CD4-positive, alpha-beta T cell treated with Interleukin-6 for 4 hours (primary cell): Measurements from ENCODE around the gene ERCC2.
"Not testable (repeated sequence)": the region's sequence is repeated elsewhere in the genome, so short reads cannot be mapped to it uniquely, and the experiment has no call there.

Experiments used
- DNase-seq: peaks from one replicate; pipeline ENCODE4 v3.0.0-alpha.2; 2020; ENCODE audit warnings: mixed read lengths

The ERCC2 gene

DNA sequence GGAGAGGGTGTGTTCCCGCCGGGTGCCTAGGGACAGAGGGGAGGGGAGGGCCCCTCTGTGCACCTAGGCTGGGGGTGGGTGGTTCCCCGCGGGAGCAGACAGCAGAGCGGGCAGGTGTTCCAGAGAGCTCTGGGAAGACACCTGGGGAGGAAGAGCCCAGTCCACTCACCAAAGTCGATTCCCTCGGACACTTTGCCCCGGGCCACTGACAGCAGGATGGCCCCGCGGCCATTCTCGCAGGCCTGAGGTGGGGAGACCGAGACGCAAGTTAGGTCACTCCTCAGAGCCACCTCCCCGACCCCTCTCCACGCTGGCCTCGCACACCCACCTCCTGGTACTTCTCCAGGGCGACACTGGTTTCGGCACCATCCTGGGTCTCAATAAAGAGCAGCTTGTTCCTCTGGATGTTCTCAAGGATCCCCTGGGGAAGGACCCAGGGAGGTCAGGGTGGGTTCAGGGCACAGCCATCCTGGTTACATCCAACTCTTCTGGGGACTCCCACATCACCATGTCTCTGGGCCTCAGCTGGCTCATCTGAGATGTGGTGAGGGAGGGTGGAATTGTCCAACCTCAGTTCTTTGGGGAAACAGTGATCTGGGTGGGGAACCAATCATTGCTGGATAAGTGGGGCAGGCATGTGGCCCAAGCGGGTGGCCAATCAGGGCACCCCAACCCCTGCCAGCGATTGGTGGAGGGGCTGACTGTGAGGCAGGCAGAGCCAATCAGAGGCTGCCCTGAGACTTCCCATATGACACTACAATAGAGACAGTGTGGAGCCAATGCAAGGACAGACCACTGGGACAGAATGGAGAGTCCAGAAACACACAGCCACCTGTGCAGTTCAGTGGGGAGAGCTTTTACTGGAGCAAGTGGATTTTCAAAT, 17.2 kb downstream of the ERCC2 start:
- no peak for DNase-seq

DNA sequence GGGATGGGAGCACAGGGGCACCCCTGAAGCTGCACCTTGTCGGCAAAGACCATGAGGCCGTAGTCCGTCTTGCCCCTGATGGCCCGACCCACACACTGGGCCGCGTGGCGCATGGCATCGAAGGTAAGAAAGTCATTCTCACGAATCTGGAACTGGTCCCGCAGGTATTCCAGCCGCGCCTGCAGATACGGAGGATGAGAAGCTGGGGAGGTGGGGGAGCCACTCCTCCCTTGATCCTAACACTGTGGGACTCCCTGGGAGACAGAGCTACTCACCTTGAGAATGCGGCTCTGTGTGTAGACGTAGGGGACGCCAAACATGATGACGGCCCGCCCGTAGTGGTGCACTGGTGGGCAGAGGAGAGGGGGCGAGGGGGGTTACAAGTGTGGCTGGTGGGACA, 17.9 kb downstream of the ERCC2 start:
- no peak for DNase-seq

DNA sequence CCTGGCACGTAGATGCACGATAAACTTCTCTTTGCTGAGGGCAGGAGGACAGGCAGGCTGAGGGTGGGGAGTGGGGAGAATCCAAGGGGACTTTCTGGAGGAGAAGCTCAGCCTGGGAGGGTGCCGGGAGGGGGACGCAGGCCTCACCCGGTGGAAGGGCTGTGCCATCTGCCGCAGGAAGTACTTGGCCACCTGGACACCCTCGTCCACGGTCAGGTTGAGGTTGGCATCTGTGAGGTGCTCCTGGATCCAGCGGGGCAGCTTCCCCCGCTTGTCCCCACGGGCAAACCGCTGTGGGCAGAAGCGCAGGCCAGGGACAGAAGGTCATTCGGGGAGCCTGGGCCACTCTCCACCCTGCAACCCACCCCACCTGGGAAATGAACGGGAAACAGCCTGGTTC, 18.3 kb downstream of the ERCC2 start:
- no peak for DNase-seq

DNA sequence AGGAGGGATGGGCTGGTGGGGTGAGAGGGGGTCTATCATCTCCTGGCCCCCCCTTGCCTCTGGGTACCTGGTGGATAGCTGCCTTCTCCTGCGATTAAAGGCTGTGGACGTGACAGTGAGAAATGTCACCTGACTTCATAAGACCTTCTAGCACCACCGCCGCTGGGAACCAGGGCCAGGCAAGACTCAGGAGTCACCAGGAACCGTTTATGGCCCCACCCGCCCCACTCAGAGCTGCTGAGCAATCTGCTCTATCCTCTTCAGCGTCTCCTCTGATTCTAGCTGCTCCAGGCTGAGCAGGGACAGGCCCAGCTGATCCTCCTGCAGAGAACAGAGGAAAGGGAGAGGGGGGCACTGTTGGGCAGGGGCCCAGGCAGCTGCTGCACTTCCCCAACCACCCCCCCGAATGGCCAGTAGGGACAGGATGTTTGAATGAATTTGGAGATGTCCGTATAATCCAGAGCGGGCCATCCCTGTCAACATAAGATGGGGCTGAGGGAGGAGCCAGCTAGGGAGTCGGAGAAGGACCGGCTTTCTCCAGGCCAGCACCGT, 18.9 kb downstream of the ERCC2 start:
- no peak for DNase-seq

DNA sequence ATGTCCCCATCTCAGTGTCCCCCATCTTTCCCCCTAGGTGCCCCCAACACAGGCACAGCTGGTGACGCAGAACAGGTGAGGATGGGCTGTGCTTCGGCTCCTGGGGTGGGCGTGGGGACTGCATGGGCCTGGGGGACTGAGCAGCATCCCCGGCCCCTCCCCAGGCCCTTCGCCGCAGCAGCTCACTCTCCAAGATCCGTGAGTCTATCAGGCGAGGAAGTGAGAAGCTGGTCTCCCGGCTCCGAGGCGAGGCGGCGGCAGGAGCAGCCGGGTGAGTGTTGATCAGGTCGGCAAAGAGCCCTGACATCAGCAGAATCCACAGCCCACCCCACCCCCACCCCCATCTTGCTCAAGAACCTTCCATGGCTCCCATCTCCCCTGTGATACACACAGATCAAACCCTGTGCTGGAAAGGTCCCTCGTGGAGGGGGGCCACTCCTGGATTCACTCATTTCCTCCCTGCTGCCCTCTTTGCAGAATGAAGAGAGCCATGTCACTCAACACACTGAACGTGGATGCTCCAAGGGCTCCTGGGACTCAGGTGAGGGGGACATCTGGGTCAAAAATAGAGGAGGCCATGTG, 19.8 kb downstream of the ERCC2 start:
- no peak for DNase-seq

DNA sequence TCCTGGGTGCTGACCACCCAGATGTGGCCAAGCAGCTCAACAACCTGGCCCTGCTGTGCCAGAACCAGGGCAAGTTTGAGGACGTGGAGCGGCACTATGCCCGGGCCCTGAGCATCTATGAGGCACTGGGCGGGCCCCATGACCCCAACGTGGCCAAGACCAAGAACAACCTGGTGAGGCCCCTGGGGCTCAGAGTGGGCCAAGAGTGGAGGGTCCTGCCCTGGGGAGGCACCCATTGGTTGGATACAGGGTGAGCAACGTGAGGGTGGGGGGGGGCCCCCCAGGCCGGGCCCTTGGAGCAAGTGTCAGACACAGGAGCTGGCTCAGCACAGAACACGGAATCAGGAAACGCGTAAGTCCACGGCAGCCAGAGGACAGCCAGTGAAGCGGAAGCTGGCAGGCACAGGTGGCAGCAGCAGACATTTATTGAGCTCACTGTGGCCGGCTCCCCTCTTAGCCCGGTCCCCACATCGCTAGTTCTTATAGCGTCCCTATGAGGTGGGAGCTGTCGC, 20.9 kb downstream of the ERCC2 start:
- DNase-seq: no peak

DNA sequence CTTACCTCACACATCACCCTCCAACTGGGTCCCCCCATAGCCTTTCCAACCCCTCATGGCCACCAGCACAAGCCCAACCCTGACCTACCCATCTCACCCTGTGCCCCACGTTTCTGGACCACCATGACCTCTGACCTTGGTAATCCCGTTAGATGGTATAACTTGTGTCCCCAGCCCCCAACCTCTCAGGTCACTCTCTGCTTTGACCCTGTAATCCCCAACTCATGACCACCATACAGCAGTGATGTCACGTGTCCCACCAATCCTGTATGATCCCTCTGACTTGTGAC, 21.3 kb downstream of the ERCC2 start:
- no peak for DNase-seq

DNA sequence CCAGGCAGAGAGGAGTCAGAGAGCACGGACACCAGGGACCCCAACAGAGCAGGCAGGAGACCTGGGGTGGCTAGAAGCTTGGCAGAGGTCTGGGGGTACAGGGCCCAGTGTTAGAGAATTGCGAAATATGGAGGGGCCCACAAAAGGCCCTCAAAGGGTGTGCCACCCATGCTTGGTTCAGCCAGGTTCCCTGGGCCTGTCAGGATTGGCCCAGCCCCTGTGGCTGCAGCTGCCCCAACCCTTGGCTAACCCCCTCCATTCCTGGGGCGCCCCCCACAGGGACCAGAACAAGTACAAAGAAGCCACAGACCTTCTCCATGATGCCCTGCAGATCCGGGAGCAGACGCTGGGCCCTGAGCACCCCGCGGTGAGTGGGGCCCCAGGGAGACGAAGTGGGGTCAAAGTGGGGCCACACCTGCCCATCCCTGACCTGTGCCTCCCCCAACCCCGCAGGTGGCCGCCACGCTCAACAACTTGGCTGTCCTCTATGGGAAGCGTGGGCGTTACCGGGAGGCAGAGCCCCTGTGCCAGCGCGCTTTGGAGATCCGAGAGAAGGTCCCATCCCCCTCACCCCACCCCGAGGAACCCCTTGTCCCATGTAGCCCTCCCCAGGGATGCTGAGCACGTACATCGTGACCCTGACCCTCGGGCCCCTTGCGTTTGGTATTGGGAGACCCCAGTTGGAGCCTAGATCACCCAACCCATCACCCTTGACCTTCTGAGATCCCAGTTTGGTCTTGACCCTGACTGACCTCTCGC, 21.8 kb downstream of the ERCC2 start:
- no peak for DNase-seq

DNA sequence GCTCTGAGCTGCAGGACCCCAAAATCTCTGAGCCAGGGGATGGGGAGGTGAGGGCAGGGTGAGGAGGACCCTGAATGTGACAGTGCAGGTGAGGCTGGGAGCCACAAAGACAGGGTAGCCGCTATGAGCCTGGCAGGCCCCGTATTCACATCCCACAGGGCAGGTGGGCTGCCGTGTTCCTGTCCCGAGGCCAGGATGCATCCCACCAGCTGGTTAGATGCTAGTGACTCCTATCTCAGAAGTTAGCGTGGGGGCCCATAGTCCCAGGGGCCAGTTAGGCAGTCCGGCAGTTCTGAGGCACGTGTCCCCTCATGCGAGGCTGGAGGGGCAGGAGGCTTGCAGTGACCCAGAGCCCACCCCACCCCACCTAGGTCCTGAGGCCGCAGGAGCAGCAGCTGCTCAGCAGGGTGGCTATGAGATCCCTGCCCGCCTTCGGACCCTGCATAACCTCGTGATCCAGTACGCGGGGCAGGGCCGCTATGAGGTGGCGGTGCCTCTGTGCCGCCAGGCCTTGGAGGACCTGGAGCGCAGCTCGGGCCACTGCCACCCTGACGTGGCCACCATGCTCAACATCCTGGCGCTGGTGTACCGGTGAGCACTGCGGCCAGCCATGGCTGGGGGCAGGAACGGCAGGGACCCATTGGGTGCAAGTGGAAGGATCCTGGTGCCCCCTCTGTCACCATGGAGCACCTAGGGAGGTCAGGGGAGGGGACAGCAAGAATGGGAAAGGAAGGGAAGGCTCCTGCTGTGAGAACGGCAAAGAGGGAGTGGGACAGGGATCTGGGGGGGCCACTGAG, 22.6 kb downstream of the ERCC2 start:
- no peak for DNase-seq

DNA sequence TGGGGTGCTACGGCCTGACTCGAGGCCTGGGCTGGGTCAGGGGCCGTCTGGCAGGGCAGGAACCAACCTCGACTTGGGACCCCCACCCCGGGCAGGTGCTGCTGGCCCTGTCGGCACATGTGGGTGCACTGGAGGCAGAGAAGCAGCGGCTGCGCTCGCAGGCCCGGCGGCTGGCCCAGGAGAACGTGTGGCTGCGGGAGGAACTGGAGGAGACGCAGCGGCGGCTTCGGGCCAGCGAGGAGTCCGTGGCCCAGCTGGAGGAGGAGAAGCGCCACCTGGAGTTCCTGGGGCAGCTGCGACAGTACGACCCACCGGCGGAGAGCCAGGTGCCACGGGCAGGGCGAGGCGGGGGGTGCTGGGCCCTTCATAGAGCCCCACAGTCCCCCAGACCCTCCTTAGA, 23.9 kb downstream of the ERCC2 start:
- no peak for DNase-seq

DNA sequence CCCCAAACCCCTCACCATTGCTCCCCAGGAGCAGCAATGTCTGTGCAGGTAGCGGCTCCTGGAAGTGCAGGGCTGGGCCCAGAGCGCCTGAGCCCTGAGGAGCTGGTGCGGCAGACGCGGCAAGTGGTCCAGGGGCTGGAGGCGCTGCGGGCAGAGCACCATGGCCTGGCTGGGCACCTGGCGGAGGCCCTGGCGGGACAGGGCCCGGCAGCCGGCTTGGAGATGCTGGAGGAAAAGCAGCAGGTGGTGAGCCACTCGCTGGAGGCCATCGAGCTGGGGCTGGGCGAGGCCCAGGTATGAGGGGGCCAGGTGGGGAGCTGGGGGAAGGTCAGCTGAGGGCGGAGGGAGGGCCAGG, 24.9 kb downstream of the ERCC2 start:
- no peak for DNase-seq

DNA sequence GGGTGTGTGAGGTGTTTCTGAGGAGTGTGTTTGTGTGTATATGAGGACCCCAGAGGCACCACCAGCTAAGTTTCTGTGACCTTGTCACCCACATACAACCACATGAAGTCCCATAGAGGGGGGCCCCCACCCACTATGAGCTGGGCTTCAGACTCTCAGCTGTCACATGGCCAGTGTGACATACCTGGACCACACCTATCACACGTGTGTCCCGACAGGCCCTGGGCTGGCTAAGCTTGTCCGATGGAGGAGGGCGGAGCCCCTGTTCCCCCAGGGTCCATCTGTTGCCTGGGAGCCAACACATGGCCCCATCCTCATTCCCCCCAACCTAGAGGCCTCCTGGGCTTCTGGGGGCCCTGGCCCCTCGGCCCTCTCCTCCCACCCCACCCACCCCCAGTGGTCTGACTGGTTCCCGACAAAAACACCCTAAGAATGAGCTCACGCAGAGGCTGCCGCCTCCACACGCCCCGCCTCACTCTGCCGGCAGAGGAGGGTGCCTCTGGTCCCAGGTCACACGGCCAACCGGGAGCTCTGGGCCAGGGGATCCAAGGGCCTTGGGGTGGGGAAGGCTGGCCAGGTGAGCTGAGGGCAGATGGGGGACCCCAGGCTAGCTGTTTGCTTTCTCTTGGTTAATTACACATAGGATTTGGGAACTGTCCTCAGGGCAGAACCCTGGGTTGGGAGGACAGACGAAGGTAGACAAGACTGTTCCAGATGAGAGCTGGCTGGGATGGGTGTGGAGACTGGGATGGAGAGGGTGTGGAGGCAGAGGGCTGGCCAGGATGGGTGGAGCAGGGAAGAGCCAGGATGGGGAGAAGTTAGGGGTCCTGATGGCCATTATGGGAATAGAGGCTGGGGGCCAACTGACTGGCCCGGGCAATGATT, 25.5 kb downstream of the ERCC2 start:
- no peak for DNase-seq

DNA sequence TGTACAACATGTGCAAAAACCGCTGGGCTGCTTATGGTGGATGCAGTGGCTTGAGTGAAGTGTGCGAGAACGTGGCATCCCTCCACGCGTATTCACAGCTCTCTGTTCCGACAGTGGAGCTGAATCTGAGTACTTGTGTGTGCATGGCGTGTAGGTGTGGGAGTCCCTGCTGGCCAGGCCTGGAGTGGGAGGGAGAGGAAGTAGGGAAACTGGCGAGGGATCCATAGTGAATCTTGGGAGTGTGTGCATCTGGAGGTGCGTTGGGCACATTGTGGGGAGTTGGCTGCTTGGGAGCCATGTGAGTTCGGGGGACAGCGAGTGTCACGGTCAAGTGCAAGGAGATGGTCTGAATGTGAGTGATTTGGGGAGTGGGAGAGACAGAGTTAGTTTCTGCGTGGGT, 27.5 kb downstream of the ERCC2 start:
- DNase-seq: no peak

DNA sequence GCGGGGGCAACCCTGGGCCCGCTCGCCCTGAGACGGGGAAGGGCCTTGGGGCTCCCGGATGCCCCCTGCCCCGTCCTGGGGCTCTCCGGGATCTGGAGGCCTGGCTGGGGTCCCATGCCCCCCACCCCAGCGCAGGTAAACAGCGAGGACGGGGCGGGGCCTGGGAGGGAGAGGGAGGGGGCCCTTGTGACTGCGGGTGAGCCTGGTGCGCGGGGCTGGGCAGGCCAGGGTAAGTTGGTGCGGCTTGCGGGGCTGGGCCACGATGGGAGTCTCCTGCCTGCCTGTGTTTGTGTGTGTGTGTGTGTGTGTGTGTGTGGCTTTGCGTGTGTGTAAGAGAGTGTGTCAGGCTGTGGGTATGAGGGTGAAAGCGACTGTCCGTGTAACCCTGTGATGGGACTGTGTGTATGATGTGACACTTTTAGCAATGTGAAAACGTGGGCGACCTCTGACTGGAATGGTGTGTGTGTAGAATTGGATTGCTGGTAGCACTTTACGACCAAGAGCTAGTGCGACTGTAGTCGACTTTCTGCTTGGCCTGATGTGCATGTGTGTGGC, 29.4 kb downstream of the ERCC2 start:
- DNase-seq: no peak

DNA sequence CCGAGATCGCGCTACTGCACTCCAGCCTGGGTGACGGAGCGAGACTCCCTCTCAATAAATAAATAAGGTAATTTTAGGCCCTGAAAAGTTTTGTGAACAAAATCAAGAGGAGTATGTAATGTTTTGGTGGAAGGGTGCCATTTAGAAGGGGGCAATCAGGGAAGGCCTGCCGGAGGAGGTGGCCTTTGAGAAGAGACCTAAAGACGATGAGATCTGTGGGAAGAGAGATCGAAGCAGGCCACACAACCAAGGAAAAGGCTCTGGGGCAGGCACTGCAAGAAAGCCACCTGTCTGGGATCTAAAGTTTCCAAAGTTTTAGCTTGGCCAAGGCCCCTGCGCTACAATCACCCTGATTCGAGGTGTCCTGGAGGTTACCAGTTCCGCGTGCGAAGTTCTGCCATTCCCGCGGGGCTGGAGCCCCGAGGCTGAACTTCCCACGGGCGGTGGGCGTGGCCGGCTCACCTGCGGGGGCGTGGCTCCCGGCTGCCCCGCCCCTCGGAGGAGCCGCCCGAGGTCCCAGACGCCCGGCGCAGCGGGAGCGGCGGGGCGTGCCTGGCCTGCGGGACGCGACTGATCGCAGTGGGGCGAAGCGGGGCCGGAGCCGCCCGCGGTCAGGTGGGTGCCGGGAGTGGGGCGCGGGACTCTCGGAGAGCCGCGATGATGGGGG, 30.0 kb downstream of the ERCC2 start, which contains the start of gene KLC3:
Gene KLC3 (plus strand): TSS at position 519 of the 667 bp plus-strand sequence. CDS start 4,792 bp downstream, outside the sequence.
- peak; percentile 43 for DNase-seq

DNA sequence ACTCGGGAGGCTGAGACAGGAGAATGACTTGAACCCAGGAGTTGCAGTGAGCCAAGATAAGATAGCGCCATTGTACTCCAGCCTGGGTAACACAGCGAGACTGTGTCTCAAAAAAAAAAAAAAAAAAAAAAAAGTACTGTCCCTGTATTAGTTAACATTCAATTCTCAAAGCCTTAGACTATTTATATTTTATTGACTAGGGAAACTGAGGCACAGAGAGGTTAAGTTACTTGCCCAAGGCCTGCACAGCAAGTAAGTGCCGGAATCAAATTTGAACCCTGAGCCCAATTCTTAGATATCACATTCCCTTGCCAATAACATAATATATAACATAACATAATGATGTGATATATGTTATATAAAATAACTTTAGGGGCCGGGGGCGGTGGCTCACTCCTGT, 30.7 kb downstream of the ERCC2 start:
- no peak for DNase-seq

DNA sequence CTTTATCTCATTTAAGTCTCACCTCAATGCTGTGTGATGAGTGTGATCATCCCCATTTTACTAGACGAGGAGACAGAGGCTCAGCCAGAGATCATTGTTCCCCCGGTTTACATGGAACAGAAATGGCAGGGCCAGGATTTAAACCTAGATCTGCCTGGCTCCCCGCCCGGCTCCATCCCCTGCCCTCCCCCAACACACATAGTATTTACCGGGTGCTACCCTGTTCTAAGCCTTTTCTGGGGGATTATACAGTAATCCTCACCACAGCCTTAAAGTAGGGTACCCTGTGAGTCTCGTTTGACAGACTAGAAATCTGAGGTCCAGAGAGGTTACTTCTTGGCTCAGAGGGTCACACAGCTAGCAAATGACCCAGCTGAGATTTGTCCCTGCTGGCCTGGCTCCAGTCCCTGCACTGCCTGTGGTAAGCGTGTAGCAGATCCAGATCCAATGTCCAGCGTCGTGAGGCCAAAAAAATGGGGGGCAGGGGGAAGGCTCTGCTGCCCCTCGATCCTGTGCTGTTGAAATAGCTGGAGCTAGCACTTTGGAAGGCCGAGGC, 33.6 kb downstream of the ERCC2 start:
- no peak for DNase-seq

DNA sequence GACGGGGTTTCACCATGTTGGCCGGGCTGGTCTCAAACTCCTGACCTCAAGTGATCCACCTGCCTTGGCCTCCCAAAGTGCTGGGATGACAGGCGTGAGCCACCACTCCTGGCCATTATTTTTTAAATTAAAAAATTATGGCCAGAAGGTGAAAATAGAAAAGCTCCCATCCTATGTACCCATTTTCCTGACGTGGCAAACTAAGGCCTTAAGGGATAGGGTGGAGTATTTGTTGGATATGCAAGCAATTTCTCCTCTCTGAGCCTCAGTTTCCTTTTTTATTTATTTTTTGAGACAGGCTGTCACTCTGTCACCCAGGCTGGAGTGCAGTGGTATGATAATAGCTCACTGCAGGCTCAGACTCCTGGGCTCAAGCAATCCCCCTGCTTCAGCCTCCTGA, 35.5 kb downstream of the ERCC2 start:
- not testable (repeated sequence) for DNase-seq

DNA sequence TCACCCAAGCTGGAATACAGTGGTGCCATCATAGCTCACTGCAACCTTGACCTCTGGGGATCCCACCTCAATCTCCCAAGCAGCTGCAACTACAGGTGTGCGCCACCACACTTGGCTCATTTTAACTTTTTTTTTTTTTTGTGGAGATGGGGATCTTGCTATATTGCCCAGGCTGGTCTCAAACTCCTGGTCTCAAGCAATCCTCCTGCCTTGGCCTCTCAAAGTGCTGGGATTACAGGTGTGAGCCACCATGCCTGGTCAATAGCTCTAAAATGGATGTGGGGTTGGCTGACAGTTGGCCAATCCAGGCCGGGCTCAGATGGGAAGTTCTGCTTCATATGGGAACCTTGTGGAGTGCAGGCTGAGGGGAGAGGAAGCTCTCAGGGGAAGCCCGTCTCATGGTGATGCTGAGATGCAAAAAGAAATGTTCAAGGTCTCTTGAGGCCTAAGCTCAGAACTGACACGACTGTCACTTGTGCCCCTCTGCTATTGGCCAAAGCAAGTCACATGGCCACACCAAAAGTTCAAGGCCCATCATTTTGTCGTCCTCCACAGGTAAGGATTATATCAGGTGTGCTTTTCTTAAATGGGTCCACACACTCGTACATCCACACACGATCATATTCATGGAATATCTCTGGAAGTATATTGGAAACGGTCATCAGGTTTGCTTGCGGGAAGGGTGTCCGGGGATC, 36.6 kb downstream of the ERCC2 start:
- DNase-seq: no peak

DNA sequence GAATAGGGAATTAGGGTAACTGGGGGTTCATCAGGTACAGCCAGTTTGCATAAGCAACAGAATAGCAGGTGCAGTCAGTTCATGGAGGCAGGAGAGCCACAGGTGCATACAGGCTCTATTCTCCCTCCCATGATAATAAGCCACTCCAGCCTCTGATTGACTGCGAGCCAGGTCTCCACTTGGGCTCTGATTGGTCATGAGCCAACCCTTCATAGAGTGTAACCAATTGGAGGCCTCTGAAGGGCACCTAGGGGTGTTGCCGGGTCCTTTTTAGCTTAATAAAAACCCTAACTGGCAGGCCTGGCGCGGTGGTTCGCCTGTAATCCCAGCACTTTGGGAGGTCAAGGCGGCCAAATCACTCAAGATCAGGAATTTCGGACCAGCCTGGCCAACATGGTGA, 39.0 kb downstream of the ERCC2 start:
- no peak for DNase-seq
